Activated CD4-positive, alpha-beta memory T cell treated with anti-CD3 and anti-CD28 coated beads for 36 hours (primary cell): ENCODE measurements around the gene PLA2G4B. TPM values are rescaled to one million over a fixed set of nuclear protein-coding genes. Genes with fewer than 3 reads are reported as not detected.
A peak's percentile ranks its signal among the peaks of the same experiment; 100 is the strongest.

Experiments used
- CTCF ChIA-PET: fragments of 350-600 bp; sonication (Branson Sonifier 250); formaldehyde crosslinking; loops from one replicate; lab custom pipeline; 2021; ENCODE audit warnings: antibody characterized with exemption, inconsistent platforms; lab: Charles Lee
- POLR2A ChIA-PET: fragments of 350-600 bp; sonication (Branson Sonifier 250); formaldehyde crosslinking; loops from one replicate; lab custom pipeline; 2021; ENCODE audit warnings: antibody characterized with exemption; lab: Charles Lee
- DNase-seq: peaks from one replicate; pipeline ENCODE4 v3.0.0-alpha.2; 2020
- H3K27ac Mint-ChIP-seq: one replicate; pipeline ENCODE4 v1.8.0; 2021; ENCODE audit warnings: mixed read lengths
- H3K27me3 Mint-ChIP-seq: one replicate; pipeline ENCODE4 v1.8.0; 2021; ENCODE audit warnings: mixed read lengths
- H3K36me3 Mint-ChIP-seq: one replicate; pipeline ENCODE4 v1.8.0; 2021; ENCODE audit warnings: mixed read lengths
- H3K4me1 Mint-ChIP-seq: one replicate; pipeline ENCODE4 v1.8.0; 2021; ENCODE audit warnings: low read depth, mixed read lengths
- H3K4me3 Mint-ChIP-seq: one replicate; pipeline ENCODE4 v1.8.0; 2021; ENCODE audit warnings: mild to moderate bottlenecking, mixed read lengths
- H3K9me3 Mint-ChIP-seq: one replicate; pipeline ENCODE4 v1.8.0; 2021; ENCODE audit warnings: mixed read lengths
- intact Hi-C: fragments of 100-400 bp; cut with micrococcal nuclease; formaldehyde crosslinking; loops from one replicate; pipeline ENCODE4 v1.15.1; 2023
- total RNA-seq, 2 experiments: library from RNA; stranded (reverse); gene quantifications; one replicate each; pipeline ENCODE4 v1.2.3, GENCODE V29; 2021

Gene PLA2G4B
- total RNA-seq, 2 experiments from 2014 or later: 6.0 to 9.9 TPM

DNA sequence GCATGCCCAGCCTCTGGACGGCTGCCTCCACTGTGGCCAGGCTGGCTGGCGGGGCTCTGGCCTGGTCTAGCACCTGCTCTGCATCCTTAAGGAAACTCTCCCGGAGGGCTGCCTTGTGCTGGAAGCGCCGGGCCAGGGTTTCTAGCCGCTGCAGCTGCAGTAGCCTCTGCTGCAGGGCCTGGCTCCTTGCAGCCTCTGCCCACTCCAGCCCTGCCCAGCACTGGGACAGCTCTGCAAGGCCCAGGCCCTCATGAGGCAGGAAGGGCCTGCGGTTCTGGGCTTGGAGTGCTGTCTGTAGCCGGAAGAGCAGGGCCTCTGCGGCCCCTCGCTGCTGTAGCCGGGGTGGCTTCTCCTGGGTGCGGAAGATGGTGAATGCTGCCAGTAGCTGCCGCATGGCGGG lies 47.2 kb downstream of the PLA2G4B start:
- ChIA-PET POLR2A (no interaction called here), CTCF (interaction anchor here (1.1 kb wide), 1 partner anchor 19 kb away, joined by 4 read pairs; no protein-coding TSS in a partner anchor)
- H3K4me1 Mint-ChIP-seq: peaks cover 20% of the 10 kb centered on the region

DNA sequence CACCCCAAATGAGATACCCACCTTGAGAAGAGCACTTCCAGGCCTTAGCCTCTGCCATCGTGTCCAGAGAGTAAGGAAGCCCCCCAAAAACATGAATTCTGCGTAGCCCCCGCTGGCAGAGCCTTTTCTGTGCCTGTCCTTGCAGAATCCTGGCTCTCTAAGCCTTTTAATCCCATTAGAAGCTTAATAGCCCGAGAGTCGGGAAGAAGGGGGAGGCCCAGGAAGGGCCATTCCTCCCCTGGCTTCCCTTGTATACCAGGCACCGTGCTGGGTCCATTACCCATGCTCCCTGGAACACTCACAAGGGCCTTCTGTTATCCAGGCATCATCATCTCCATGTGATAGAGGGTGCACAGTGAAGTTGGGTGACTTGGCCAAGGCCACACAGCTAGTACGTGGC lies 48.1 kb downstream of the PLA2G4B start:
- ChIA-PET POLR2A (no interaction called here), CTCF (no interaction called here)
- no peak for DNase-seq
- intact Hi-C loops: no loop called here
- Mint-ChIP-seq H3K36me3 (peaks cover 1% of the 10 kb centered on the region), H3K27me3 (no peaks in the 10 kb centered on the region), H3K9me3 (no peaks in the 10 kb centered on the region), H3K4me1 (peaks cover 16% of the 10 kb centered on the region), H3K4me3 (no peak overlapping the region), H3K27ac (no peak overlapping the region)

More for the DNA sequence above, 47.2 kb downstream of the PLA2G4B start:
- Mint-ChIP-seq H3K27ac (no peak overlapping the region), H3K36me3 (peaks cover 1% of the 10 kb centered on the region), H3K27me3 (peaks cover 7% of the 10 kb centered on the region), H3K9me3 (no peaks in the 10 kb centered on the region), H3K4me3 (no peak overlapping the region)
- no peak for DNase-seq
- intact Hi-C loops: no loop called here

DNA sequence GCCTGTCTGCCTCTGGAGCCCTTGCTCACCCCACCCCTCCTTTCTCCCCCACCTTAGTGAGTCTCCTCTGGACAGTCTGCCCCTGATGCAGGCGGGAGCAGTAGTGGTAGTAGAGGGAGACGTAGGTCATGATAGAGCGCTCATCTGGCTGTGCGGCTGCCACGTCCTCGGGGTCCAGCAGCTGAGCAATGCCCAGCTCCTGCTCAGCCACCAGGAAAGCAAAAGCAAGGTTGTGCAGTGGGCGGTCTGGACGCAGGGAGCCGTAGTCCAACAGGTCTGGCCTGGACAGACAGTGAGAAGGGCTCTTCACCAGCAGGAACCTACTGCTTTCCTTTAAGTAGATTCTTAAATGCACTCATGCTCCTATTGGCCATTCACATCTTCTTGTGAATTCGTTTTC lies 48.5 kb downstream of the PLA2G4B start:
- ChIA-PET POLR2A (no interaction called here), CTCF (no interaction called here)
- H3K27ac Mint-ChIP-seq: no peak overlapping the region

DNA sequence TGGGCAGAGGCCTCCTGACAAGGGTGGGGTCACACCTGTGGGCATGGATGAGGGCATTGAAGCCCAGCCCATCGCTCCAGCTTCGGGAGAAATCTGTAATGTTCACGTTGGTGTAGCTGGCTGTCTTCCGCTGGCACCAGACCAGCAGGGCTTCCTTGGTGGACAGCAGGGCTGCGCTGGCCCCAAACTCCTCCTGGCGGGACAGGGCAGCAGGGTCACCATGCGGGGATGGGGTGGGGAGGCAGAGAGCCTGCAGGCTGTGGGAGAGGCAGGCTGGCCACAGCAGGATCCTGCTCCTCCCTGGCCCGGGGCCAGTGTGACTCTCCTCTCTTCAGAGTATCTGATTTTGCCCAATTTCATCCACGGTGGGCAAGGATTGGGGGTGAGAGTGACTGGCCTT lies 49.2 kb downstream of the PLA2G4B start:
- H3K27ac Mint-ChIP-seq: no peak overlapping the region
- H3K4me3 Mint-ChIP-seq: no peak overlapping the region
- ChIA-PET CTCF (interaction anchor here (0.9 kb wide), 1 partner anchor 17 kb away, joined by 3 read pairs; no protein-coding TSS in a partner anchor), POLR2A (no interaction called here)
- H3K36me3 Mint-ChIP-seq: no peaks in the 10 kb centered on the region
- no peak for DNase-seq
- intact Hi-C loops: no loop called here
- H3K4me1 Mint-ChIP-seq: peaks cover 21% of the 10 kb centered on the region
- H3K9me3 Mint-ChIP-seq: no peaks in the 10 kb centered on the region
- H3K27me3 Mint-ChIP-seq: no peaks in the 10 kb centered on the region

More for the DNA sequence above, 48.5 kb downstream of the PLA2G4B start:
- H3K36me3 Mint-ChIP-seq: peaks cover 1% of the 10 kb centered on the region
- H3K4me3 Mint-ChIP-seq: no peak overlapping the region
- no peak for DNase-seq
- no peaks in the 10 kb centered on the region for H3K9me3 Mint-ChIP-seq
- intact Hi-C loops: no loop called here
- H3K4me1 Mint-ChIP-seq: peaks cover 16% of the 10 kb centered on the region
- H3K27me3 Mint-ChIP-seq: no peaks in the 10 kb centered on the region

DNA sequence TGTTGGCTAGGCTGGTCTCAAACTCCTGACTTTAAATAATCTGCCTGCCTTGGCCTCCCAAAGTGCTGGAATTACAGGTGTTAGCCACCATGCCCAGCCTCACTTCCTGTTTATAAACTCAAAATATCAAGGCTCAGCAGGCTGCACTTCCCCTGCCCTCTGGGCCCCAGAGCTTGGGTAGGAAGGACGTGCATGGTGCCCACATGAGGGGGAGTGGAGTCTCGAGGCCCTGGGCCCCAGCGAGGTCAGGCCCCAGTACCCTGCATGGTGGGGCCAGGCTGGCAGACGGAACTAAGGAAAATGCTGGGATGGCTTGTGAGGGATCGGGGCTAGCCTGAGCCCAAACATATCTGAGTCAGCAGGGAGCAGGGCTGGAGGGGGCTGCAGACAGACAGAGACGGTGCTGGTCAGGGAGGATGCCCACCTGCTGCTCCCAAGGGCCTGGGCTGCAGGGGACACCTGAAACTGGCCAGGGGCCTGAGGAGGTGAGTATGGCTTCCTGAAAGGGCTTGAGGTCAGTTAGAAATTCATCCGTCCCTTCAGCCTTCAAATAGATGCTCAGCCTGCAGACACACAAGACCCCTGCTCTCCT lies 50.1 kb downstream of the PLA2G4B start:
- CTCF ChIA-PET: interaction anchor here (0.9 kb wide), 1 partner anchor 16 kb away, joined by 3 read pairs; no protein-coding TSS in a partner anchor
- Mint-ChIP-seq H3K4me1 (peaks cover 27% of the 10 kb centered on the region), H3K27ac (no peak overlapping the region), H3K27me3 (no peaks in the 10 kb centered on the region), H3K36me3 (no peaks in the 10 kb centered on the region), H3K4me3 (no peak overlapping the region), H3K9me3 (no peaks in the 10 kb centered on the region)
- POLR2A ChIA-PET: no interaction called here
- peak; percentile 46 for DNase-seq
- intact Hi-C loops: no loop called here

DNA sequence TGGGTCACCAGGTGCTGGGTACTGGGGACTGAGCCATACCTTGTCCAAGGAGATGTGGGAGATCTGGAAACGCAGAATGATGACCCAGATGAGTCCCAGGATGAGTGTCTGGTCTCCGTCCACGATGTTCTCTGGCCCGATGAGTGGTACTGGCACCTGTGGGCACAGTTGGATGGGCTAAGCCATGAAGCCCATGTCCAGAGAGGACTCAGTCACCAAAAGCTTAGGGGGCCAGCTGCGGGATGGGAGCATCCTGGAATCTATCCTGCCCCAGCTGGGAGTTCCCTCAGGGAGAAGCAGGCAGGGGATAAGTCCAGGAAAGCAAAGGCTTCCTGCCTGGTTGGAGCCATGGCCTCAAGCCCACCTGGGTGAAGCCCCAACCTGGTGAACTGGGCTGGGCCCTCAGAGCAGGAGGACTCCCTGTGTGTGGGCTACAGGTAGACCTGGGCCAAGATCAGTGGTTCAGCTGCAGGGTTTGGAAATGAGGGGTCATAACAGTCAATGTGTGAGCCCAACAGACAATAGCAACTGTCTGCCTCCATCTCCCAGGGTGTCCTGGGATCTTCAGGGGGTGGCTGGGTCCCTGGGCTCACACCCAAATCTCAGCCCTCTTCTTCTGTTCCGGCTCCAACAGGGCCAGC lies 51.5 kb downstream of the PLA2G4B start:
- Mint-ChIP-seq H3K9me3 (no peaks in the 10 kb centered on the region), H3K36me3 (no peaks in the 10 kb centered on the region), H3K4me1 (peaks cover 41% of the 10 kb centered on the region), H3K27me3 (no peaks in the 10 kb centered on the region), H3K27ac (no peak overlapping the region), H3K4me3 (no peak overlapping the region)
- CTCF ChIA-PET: no interaction called here
- POLR2A ChIA-PET: no interaction called here
- intact Hi-C loops: no loop called here
- DNase-seq: no peak

DNA sequence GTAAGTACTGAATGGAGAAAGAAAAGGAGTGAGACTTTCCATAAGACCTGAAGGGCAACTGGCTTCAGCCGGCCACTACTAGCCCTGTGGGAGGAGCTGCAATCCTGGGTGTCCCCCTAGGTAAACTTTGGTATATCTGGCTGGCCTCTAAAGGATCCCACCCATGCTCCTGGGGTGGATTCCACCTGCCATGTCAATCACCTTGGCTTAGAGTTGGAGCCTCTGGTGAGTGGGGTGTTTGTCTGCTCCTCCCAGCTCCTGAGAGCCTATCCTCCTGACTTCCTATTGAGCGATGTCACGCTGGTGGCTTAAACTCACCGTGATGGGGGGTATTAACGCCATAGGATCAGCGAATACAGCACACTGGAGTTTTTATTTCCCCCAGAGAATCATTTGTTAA lies 52.6 kb downstream of the PLA2G4B start:
- Mint-ChIP-seq H3K4me3 (no peak overlapping the region), H3K27ac (no peak overlapping the region), H3K9me3 (no peaks in the 10 kb centered on the region), H3K4me1 (peaks cover 43% of the 10 kb centered on the region), H3K36me3 (no peaks in the 10 kb centered on the region), H3K27me3 (no peaks in the 10 kb centered on the region)
- ChIA-PET POLR2A (no interaction called here), CTCF (no interaction called here)
- intact Hi-C loops: no loop called here
- DNase-seq: no peak

DNA sequence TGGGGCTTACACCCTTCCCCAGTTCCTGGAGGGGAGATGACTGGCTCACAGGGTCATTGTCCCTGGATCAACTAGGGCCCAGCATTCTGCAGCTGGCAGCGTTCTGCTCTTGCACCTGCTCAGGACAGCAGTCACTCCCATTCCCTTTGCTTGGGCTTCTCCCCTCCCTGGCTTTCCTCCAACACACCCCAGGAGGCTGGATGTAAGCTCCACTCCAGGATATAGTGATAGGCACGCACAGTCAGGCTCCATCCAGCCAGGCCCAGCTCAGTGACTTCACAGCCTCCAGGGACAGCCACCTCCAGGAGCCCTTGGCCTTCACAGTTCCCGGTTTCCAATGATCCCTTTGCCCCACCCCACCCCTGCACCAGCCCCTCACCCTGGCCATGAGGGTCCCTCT lies 53.3 kb downstream of the PLA2G4B start:
- ChIA-PET CTCF (interaction anchor here (1.2 to 2.4 kb wide), 2 partner anchors 12 to 284 kb away, joined by 3 to 9 read pairs; no protein-coding TSS in a partner anchor), POLR2A (no interaction called here)
- H3K9me3 Mint-ChIP-seq: no peaks in the 10 kb centered on the region
- H3K36me3 Mint-ChIP-seq: peaks cover under 1% of the 10 kb centered on the region
- intact Hi-C loops: no loop called here
- H3K27me3 Mint-ChIP-seq: no peaks in the 10 kb centered on the region
- peaks cover 43% of the 10 kb centered on the region for H3K4me1 Mint-ChIP-seq
- no peak for DNase-seq
- no peak overlapping the region for H3K27ac Mint-ChIP-seq
- H3K4me3 Mint-ChIP-seq: no peak overlapping the region

DNA sequence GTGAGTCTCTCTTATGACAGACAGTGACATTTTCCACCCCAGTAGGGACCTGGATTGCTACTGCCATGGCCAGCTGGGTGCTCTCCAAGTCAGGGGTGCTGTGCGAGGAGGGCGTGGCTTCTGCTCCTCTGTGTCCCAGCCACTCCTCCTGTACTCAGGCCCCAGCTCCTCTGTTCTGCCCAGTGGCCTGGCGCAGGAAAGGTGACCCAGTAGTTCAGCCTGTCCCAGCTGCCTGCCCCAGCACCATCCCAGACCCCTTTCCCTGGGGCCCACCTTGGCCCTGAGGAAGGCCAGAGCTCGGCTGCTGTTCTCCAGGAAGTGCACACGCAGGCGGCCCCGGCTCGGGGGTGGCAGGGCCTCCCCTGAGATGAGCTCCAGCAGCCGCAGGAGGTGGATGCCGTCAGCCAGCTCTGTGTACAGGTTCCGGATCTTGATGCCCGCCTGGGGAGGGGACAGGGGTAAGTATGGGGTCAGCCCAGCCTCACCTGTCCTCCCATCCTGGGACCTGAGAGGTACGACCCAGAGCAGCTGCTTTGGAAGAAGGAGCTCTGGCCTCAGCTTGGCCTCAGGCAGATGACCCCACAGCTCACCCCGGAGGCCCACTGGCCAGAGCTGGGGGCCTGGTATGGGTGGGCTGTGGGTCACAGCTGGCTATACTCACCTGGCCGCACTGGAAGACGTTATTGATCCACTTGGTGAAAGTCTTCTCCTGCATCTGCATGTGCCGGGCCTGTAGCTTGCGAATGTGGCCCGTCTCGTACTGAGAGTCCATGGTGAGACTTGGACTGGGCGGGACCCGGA lies 54.2 kb downstream of the PLA2G4B start:
- peaks cover 42% of the 10 kb centered on the region for H3K4me1 Mint-ChIP-seq
- H3K9me3 Mint-ChIP-seq: no peaks in the 10 kb centered on the region
- CTCF ChIA-PET: interaction anchor here (1.0 to 2.4 kb wide), 4 partner anchors 9 to 285 kb away, joined by 3 to 9 read pairs (median 4); no protein-coding TSS in a partner anchor
- H3K27me3 Mint-ChIP-seq: no peaks in the 10 kb centered on the region
- POLR2A ChIA-PET: interaction anchor here (0.6 to 1.1 kb wide), 3 partner anchors 22 to 380 kb away, joined by 3 read pairs; partner anchors contain the start of gene EHD4
- peak; percentile 36 for DNase-seq
- peaks cover 5% of the 10 kb centered on the region for H3K36me3 Mint-ChIP-seq
- intact Hi-C loops: no loop called here
- peak overlapping the region; percentile 42 for H3K27ac Mint-ChIP-seq
- H3K4me3 Mint-ChIP-seq: peak overlapping the region; percentile 38

DNA sequence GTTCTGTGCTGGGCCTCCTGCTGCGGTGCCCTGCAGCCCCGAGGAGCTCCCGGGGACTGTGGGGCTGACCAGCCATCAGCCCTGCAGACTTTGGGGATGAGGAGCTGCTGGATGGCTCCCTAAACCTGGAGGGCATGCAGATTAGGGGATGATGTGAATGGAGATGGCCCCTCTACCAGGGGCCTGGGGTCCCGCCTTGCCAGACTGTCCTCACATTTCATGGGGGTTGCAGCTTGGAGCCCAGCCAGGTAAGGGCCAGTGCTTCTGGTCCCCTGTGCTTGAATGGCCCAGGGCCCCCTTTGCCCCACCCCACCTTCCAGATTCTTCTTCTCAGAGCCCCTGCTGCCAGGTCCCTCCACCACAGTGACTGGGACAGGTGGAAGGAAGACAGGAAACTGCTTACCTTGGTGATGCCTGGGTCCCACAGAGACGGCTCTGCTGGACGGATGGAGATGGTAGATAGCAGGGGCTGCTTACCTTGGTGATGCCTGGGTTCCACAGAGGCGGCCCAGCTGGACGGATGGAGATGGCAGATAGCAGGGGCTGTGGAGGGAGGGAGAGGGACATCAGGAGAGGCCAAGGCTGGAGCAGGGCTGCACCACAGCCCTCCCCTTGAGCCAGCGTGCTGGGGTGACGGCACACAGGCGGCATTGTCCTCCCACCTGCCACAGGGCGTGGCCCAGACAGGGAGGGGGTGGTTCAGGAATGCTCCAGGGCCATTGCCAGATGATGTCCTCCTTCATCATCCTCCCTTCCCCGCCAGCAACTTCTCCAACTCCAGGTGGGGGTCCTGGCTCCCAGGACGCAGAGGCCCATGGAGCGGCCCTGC lies 55.0 kb downstream of the PLA2G4B start, which contains the start of gene SPTBN5:
Gene SPTBN5 (minus strand): TSS at position 632 of the 829 bp plus-strand sequence. CDS start 556 bp downstream, at position 76.
- Mint-ChIP-seq H3K4me3 (peak within 1 kb of the TSS; percentile 38), H3K9me3 (no peaks in the 10 kb centered on the region), H3K27ac (peak within 1 kb of the TSS; percentile 84), H3K36me3 (peaks cover 9% of the 10 kb centered on the region), H3K27me3 (no peaks in the 10 kb centered on the region), H3K4me1 (peaks cover 37% of the 10 kb centered on the region)
- intact Hi-C loops: no loop called here
- CTCF ChIA-PET: interaction anchor here (1.0 to 2.4 kb wide), 5 partner anchors 8 to 82 kb away, joined by 3 to 16 read pairs (median 6); no protein-coding TSS in a partner anchor
- no peak for DNase-seq
- POLR2A ChIA-PET: interaction anchor here (0.6 to 1.1 kb wide), 2 partner anchors 23 to 79 kb away, joined by 3 read pairs; partner anchors contain the start of gene EHD4

DNA sequence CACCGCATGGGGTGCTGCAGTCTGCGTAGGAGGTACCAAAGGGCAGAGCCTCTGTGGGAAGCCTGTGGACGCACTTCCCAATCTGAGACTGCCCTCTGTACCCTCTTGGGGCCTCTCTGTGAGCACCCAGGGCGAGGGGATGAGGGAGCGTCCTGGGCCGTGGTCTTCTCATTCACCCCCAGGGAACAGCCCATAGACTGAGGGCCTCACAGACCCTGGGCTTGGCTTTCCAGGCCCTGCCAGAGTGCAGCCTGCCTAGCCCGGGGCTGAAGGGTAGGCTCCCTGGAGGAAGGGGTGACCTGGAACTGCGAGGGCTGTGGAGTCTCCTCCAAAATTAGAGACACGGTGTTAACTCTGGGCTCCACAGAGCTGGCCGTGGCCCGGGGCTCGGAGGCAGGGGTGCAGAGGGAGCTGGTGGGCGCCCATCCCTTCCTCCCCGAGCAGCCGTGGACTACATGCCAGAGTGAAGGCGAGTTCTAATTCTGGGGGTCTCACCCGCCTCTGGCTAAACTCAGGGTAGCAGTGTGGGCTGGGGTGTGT lies 55.7 kb downstream of the PLA2G4B start:
- no peaks in the 10 kb centered on the region for H3K27me3 Mint-ChIP-seq
- H3K9me3 Mint-ChIP-seq: no peaks in the 10 kb centered on the region
- intact Hi-C loops: no loop called here
- peak overlapping the region; percentile 29 for H3K4me3 Mint-ChIP-seq
- ChIA-PET POLR2A (no interaction called here), CTCF (interaction anchor here (0.7 to 2.2 kb wide), 3 partner anchors 11 to 83 kb away, joined by 4 to 16 read pairs (median 6); no protein-coding TSS in a partner anchor)
- peaks cover 33% of the 10 kb centered on the region for H3K4me1 Mint-ChIP-seq
- DNase-seq: no peak
- H3K36me3 Mint-ChIP-seq: peaks cover 13% of the 10 kb centered on the region
- peak overlapping the region; percentile 84 for H3K27ac Mint-ChIP-seq
